GM12801 (cell line): ENCODE results near the gene TMPRSS4.

Experiments
- CTCF ChIP-seq: IDR thresholded peaks from one replicate; pipeline ENCODE4 v1.5.1; 2011; ENCODE audit warnings: control low read depth; ENCODE audit not compliant: insufficient read length; ENCODE audit errors: extremely low read depth

The TMPRSS4 gene

GRCh38 chr11:118074091-118074685, 2.7 kb upstream of the TMPRSS4 start:
- no peak for TF ChIP-seq CTCF

GRCh38 chr11:118074785-118075184, 2.1 kb upstream of the TMPRSS4 start:
- TF ChIP-seq CTCF: no peak

- TF ChIP-seq CTCF: no peak
These were observed 2.1 kb downstream of the TMPRSS4 start for GRCh38 chr11:118078911-118079411.

GRCh38 chr11:118079491-118079890, 2.6 kb downstream of the TMPRSS4 start:
- TF ChIP-seq CTCF: no peak

GRCh38 chr11:118080296-118080695, 3.4 kb downstream of the TMPRSS4 start:
- TF ChIP-seq CTCF: no peak

GRCh38 chr11:118081241-118081958, 4.5 kb downstream of the TMPRSS4 start:
- no peak for TF ChIP-seq CTCF

- no peak for TF ChIP-seq CTCF
These were observed 6.1 kb downstream of the TMPRSS4 start for GRCh38 chr11:118082880-118083552.
